IMR-90 (cell line): ENCODE data around the gene IFT74. TPM values are rescaled to one million over a fixed set of nuclear protein-coding genes. Genes with fewer than 3 reads are reported as not detected.

Source experiments
- ATAC-seq: fragments of 200-7000 bp; cut with Tn5 transposase; 2 replicates; pipeline ENCODE4 v1.9.1; 2020; ENCODE audit warnings: low read depth, mild to moderate bottlenecking, moderate library complexity
- BruUV-seq: library from RNA; stranded (reverse); fragments of 400-500 nt; replicated peaks from 2 replicates; lab custom pipeline; 2021; lab: Mats Ljungman, UMichigan
- CTCF ChIA-PET: fragments of 300-600 bp; formaldehyde crosslinking; extraction: SDS; loops from one replicate; lab custom pipeline; 2021; ENCODE audit warnings: antibody characterized with exemption; lab: Yijun Ruan, JAX
- POLR2A ChIA-PET: fragments of 300-600 bp; sonication (Branson Sonifier 250); formaldehyde crosslinking; loops from one replicate; lab custom pipeline; 2022; ENCODE audit warnings: antibody characterized with exemption; ENCODE audit not compliant: unreplicated experiment; lab: Charles Lee
- DNase-seq: peaks from one replicate; pipeline ENCODE4 v3.0.0; 2013
- H2AFZ ChIP-seq: replicated peaks from 2 replicates; pipeline ENCODE3; 2013; ENCODE audit warnings: low read length, mild to moderate bottlenecking; ENCODE audit not compliant: poor library complexity
- H2AK5ac ChIP-seq: 2 replicates; pipeline ENCODE4 v1.6.1; 2013; ENCODE audit warnings: low read depth, low read length, inconsistent platforms
- H2AK9ac ChIP-seq: replicated peaks from 2 replicates; pipeline ENCODE3; 2013; ENCODE audit warnings: mild to moderate bottlenecking, low read depth, low read length, moderate library complexity; ENCODE audit not compliant: poor library complexity
- H2BK120ac ChIP-seq: 2 replicates; pipeline ENCODE4 v1.6.1; 2013; ENCODE audit warnings: low read depth, low read length, inconsistent platforms
- H2BK15ac ChIP-seq: 3 replicates; pipeline ENCODE4 v1.6.1; 2013; ENCODE audit warnings: low read depth, low read length, inconsistent platforms
- H2BK20ac ChIP-seq: 2 replicates; pipeline ENCODE4 v1.6.1; 2013; ENCODE audit warnings: low read depth, mild to moderate bottlenecking, inconsistent platforms, low read length, moderate library complexity
- H2BK5ac ChIP-seq: 2 replicates; pipeline ENCODE4 v1.6.1; 2013; ENCODE audit warnings: mild to moderate bottlenecking, low read depth, low read length, inconsistent platforms; ENCODE audit not compliant: poor library complexity, severe bottlenecking
- H3K14ac ChIP-seq: replicated peaks from 2 replicates; pipeline ENCODE4 v1.6.1; 2013; ENCODE audit warnings: low read depth, low read length, inconsistent platforms
- H3K18ac ChIP-seq: 2 replicates; pipeline ENCODE4 v1.6.1; 2013; ENCODE audit warnings: low read depth, low read length, control low read depth
- H3K23ac ChIP-seq: 2 replicates; pipeline ENCODE4 v1.6.1; 2013; ENCODE audit warnings: low read depth, low read length, inconsistent platforms
- H3K27ac ChIP-seq: 2 replicates; pipeline ENCODE4 v1.5.1; 2013; ENCODE audit warnings: mild to moderate bottlenecking, control low read depth, low read length; ENCODE audit not compliant: insufficient read depth
- H3K27me3 ChIP-seq: 2 replicates; pipeline ENCODE4 v1.6.1; 2013; ENCODE audit warnings: low read length; ENCODE audit not compliant: control insufficient read depth, insufficient read depth
- H3K36me3 ChIP-seq: 2 replicates; pipeline ENCODE4 v1.6.1; 2013; ENCODE audit warnings: low read length, mixed read lengths; ENCODE audit not compliant: control insufficient read depth, insufficient read depth
- H3K4ac ChIP-seq: 2 replicates; pipeline ENCODE4 v1.6.1; 2013; ENCODE audit warnings: low read depth, low read length, inconsistent platforms
- H3K4me1 ChIP-seq: 2 replicates; pipeline ENCODE4 v1.6.1; 2013; ENCODE audit warnings: low read length, mixed read lengths; ENCODE audit not compliant: control insufficient read depth, insufficient read depth
- H3K4me2 ChIP-seq: 2 replicates; pipeline ENCODE4 v1.6.1; 2013; ENCODE audit warnings: low read depth, mild to moderate bottlenecking, control low read depth, low read length, moderate library complexity
- H3K4me3 ChIP-seq: 2 replicates; pipeline ENCODE4 v1.5.1; 2013; ENCODE audit warnings: low read depth, mild to moderate bottlenecking, control low read depth, low read length, moderate library complexity; ENCODE audit not compliant: insufficient read depth
- H3K56ac ChIP-seq: 2 replicates; pipeline ENCODE4 v1.6.1; 2013; ENCODE audit warnings: low read length, inconsistent platforms; ENCODE audit not compliant: insufficient read depth; ENCODE audit errors: extremely low read depth
- H3K79me1 ChIP-seq, 2 experiments: 2 replicates each; pipeline ENCODE4 v1.6.1; 2013; ENCODE audit warnings: low read length in 2 of 2, inconsistent platforms in 1 of 2, low read depth in 1 of 2
- H3K9ac ChIP-seq: 2 replicates; pipeline ENCODE4 v1.6.1; 2013; ENCODE audit warnings: low read depth, low read length, control low read depth
- H3K9me1 ChIP-seq: 2 replicates; pipeline ENCODE4 v1.6.1; 2013; ENCODE audit warnings: low read length, inconsistent platforms; ENCODE audit not compliant: insufficient read depth
- H3K9me3 ChIP-seq: 2 replicates; pipeline ENCODE4 v1.6.1; 2013; ENCODE audit warnings: low read length; ENCODE audit not compliant: control insufficient read depth, insufficient read depth
- H4K20me1 ChIP-seq: 2 replicates; pipeline ENCODE4 v1.6.1; 2013; ENCODE audit warnings: low read length, inconsistent platforms; ENCODE audit not compliant: insufficient read depth
- H4K5ac ChIP-seq: 2 replicates; pipeline ENCODE4 v1.6.1; 2013; ENCODE audit warnings: mild to moderate bottlenecking, low read depth, low read length, control low read depth
- H4K8ac ChIP-seq, 2 experiments: 2 replicates each; pipeline ENCODE4 v1.6.1; 2013; ENCODE audit warnings: low read depth in 2 of 2, low read length in 2 of 2, control low read depth in 1 of 2, inconsistent platforms in 1 of 2
- H4K91ac ChIP-seq: 2 replicates; pipeline ENCODE4 v1.6.1; 2013; ENCODE audit warnings: low read depth, low read length, inconsistent platforms; ENCODE audit not compliant: insufficient read depth
- BHLHE40 ChIP-seq: fragments of 150-350 bp; IDR thresholded peaks from 2 replicates; pipeline ENCODE4 v1.6.1; 2016; ENCODE audit warnings: mild to moderate bottlenecking, low read depth, low read length
- CEBPB ChIP-seq: IDR thresholded peaks from 2 replicates; pipeline ENCODE4 v1.6.1; 2012; ENCODE audit warnings: low read depth, low read length, improper control_type of control experiment
- FOS ChIP-seq: fragments of 150-350 bp; IDR thresholded peaks from 2 replicates; pipeline ENCODE4 v1.6.1; 2016; ENCODE audit warnings: low read depth, low read length
- MAZ ChIP-seq: IDR thresholded peaks from 2 replicates; pipeline ENCODE4 v1.6.1; 2012; ENCODE audit warnings: low read depth, mild to moderate bottlenecking, low read length, improper control_type of control experiment, moderate library complexity, borderline replicate concordance
- RFX5 ChIP-seq: IDR thresholded peaks from 2 replicates; pipeline ENCODE4 v1.8.0; 2012; ENCODE audit warnings: low read depth, mild to moderate bottlenecking, low read length, moderate library complexity
- SMC3 ChIP-seq: fragments of 150-350 bp; IDR thresholded peaks from 2 replicates; pipeline ENCODE4 v1.6.1; 2016; ENCODE audit warnings: low read depth, mild to moderate bottlenecking, antibody characterized with exemption, low read length, moderate library complexity
- WGBS, 2 experiments: methylation state at CpG; one replicate each; pipeline versions ENCODE4 v1.1.5 to v1.1.7; 2013; ENCODE audit warnings: missing lambda C conversion rate in 2 of 2; ENCODE audit not compliant: insufficient read length in 1 of 2; ENCODE audit errors: extremely low coverage in 2 of 2; 5-methylcytosine and 5-hydroxymethylcytosine counted together
- dilution Hi-C: fragments of 300-500 bp; cut with HindIII; formaldehyde crosslinking; loops from one replicate; pipeline ENCODE4 v1.14.3; 2018; ENCODE audit warnings: low sequenced_read_pairs; ENCODE audit not compliant: unreplicated experiment
- in situ Hi-C: fragments of 300-500 bp; cut with MboI; formaldehyde crosslinking; loops from 3 replicates; pipeline ENCODE4 v1.14.3; 2019; ENCODE audit warnings: low sequenced_read_pairs, inconsistent platforms, mixed read lengths
- intact Hi-C: fragments of 100-400 bp; cut with micrococcal nuclease; formaldehyde crosslinking; loops from 2 replicates; pipeline ENCODE4 v1.10.0; 2022
- polyA plus RNA-seq, 3 experiments: library from polyadenylated mRNA; depleted of rRNA; stranded (reverse); fragments of >200 nt; gene quantifications; 2 replicates each; pipeline ENCODE4 v1.2.3, GENCODE V29; 2012; ENCODE audit warnings: low replicate concordance in 1 of 3
- total RNA-seq: library from RNA; depleted of rRNA; stranded (reverse); fragments of >200 nt; gene quantifications from 2 replicates; pipeline ENCODE4 v1.2.3, GENCODE V29; 2012

Gene IFT74
- total and polyA plus RNA-seq, 2 of the 4 experiments (the other 2 are of a cell fraction): 4.6 to 12.2 TPM

DNA sequence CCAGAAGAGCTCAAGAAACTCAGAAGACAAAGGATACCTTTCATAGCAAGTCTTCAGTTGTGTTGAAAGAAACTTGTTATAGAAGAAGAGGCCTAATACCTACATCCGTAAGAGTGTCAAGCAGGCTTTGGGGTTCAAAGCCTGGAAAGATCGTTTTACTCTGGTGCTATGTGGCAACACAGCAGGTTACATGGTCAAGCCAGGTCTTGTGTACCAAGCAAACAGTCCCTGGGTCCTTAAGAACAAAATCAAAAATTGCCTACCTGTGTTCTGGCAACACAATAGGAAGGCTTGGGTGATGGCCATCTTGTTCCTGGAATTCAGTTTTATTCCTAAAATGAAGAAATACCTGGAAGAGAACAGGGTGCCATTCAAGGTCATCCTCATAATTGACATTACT, 81.3 kb downstream of the IFT74 start:
- Histone ChIP-seq H3K4ac (no peak overlapping the region), H2AK9ac (no peak overlapping the region), H2BK5ac (no peak overlapping the region), H4K5ac (peak overlapping the region; percentile 77; the same call in 1 of the 2 replicates), H3K4me1 (no peaks in the 10 kb centered on the region), H4K8ac (no peak overlapping the region), H3K36me3 (no peaks in the 10 kb centered on the region; the same call in 1 of the 2 replicates), H2BK15ac (no peak overlapping the region; the same call in 2 of the 3 replicates), H3K9me1 (no peaks in the 10 kb centered on the region), H2BK120ac (0 out of 2 replicates have a peak overlapping the region, but pooled peaks have one; percentile 1), H3K9me3 (no peaks in the 10 kb centered on the region), H3K4me3 (no peak overlapping the region), H2AK5ac (no peak overlapping the region), H3K27ac (no peak overlapping the region), H3K14ac (no peak overlapping the region), H2AFZ (no peak overlapping the region), H3K56ac (no peak overlapping the region), H3K23ac (no peak overlapping the region), H3K9ac (no peak overlapping the region), H4K20me1 (no peaks in the 10 kb centered on the region), H2BK20ac (peak overlapping the region; percentile 7; the same call in 1 of the 2 replicates), H3K18ac (peak overlapping the region; percentile 45; the same call in 1 of the 2 replicates), H3K27me3 (no peaks in the 10 kb centered on the region), H3K4me2 (no peak overlapping the region), H3K79me1 (no peaks in the 10 kb centered on the region), H4K91ac (no peak overlapping the region)
- BruUV-seq: no TSS peak
- ATAC-seq (no peak), DNase-seq (no peak)
- ChIA-PET CTCF (interaction anchor here (0.6 kb wide), 1 partner anchor 87 kb away, joined by 3 read pairs; no protein-coding TSS in a partner anchor), POLR2A (interaction anchor here (0.6 kb wide), 1 partner anchor 75 kb away, joined by 5 read pairs; no protein-coding TSS in a partner anchor)
- dilution Hi-C loops: no loop called here
- in situ Hi-C loops: loop anchor here (5.0 kb wide), 1 partner anchor 240 kb away; no protein-coding TSS in a partner anchor
- TF ChIP-seq FOS (no peak), SMC3 (no peak), MAZ (no peak), CEBPB (no peak), BHLHE40 (no peak), RFX5 (no peak)
- WGBS, 2 experiments: 100% methylated on average over 2 of the region's 2 CpGs; no CpG with 5 or more reads in 1 of the 2 experiments
- intact Hi-C loops: loop anchor here (10.0 kb wide), 3 partner anchors 167 to 507 kb away; no protein-coding TSS in a partner anchor
